Measurements from ENCODE around the gene FYN.

DNA sequence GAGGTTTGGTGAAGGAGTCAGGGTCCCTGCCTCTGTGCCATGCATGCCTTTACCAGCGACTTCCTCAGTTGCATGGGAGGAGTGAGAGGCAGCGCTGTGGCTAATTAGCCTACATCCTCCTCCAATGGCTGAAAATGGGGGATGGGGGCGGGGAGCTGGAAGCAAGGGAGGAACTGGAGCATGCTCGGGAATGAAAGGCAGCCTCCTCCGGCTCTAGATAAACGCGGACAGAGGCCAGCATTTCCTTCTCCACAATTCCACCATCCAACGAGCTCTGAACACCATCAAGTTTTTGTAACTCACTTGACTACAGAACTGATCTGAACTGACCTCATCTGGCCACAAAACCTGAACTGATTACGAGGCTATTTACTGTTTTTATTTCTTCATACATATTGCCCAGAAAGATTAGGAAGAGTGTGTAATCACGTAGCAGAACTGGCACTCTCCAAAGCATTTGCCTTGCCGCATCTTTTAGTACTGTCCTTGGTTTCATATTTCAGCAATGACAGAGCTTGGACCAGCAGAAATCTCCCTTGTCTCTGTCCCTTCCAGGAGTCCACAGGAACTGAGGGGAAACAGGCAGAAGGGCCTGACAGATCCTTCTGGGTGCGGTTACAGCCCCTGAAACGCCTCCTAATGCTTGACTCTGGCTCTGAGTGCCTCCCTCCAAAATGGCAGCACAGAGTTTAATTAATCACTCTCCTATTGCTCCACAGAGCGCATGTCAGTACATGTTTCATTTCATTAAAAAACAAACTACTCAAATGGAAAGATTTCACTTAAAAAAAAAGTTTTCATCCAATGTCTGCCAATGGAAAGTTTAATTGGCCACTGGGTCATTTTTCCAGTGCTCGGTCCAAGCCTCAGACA, 209.3 kb downstream of the FYN start:
- no peak for TF ChIP-seq ZNF18 (tag by site-specific recombination; IDR thresholded peaks at IDR 0.05)
- no peak for TF ChIP-seq ZNF777 (tag by site-specific recombination; IDR thresholded peaks at IDR 0.05; ENCODE audit: borderline replicate concordance)
- TF ChIP-seq YY1 (tag by site-specific recombination; IDR thresholded peaks at IDR 0.05), result no peak
- TF ChIP-seq BCL11A (tag by site-specific recombination; IDR thresholded peaks at IDR 0.05; ENCODE audit: low read depth), result no peak
- TF ChIP-seq, protein P1, sequence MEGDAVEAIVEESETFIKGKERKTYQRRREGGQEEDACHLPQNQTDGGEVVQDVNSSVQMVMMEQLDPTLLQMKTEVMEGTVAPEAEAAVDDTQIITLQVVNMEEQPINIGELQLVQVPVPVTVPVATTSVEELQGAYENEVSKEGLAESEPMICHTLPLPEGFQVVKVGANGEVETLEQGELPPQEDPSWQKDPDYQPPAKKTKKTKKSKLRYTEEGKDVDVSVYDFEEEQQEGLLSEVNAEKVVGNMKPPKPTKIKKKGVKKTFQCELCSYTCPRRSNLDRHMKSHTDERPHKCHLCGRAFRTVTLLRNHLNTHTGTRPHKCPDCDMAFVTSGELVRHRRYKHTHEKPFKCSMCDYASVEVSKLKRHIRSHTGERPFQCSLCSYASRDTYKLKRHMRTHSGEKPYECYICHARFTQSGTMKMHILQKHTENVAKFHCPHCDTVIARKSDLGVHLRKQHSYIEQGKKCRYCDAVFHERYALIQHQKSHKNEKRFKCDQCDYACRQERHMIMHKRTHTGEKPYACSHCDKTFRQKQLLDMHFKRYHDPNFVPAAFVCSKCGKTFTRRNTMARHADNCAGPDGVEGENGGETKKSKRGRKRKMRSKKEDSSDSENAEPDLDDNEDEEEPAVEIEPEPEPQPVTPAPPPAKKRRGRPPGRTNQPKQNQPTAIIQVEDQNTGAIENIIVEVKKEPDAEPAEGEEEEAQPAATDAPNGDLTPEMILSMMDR (tag by site-specific recombination; IDR thresholded peaks at IDR 0.05), result no peak
- no peak for TF ChIP-seq ZNF645 (tag by site-specific recombination; IDR thresholded peaks at IDR 0.05)
- no peak for TF ChIP-seq ZNF274 (IDR thresholded peaks at IDR 0.05; ENCODE audit: low read length)
- no peak for TF ChIP-seq ZNF274 (tag by site-specific recombination; IDR thresholded peaks at IDR 0.05; ENCODE audit: borderline replicate concordance)

Data from HEK293 (cell line).